Prostate gland (tissue), 2 donors: ENCODE results near the gene PTCHD1.

Experiments
- CTCF ChIP-seq, 4 experiments: fragments of 200-600 bp in 2 of 4; fragments of 450-650 bp in 2 of 4; sonication (generic) in 2 of 4; IDR thresholded peaks; 1 replicate in 3 of 4; 2 replicates in 1 of 4; pipeline ENCODE4 v1.5.1; 2016 to 2019; ENCODE audit warnings: antibody characterized with exemption in 4 of 4, mild to moderate bottlenecking in 2 of 4, moderate library complexity in 2 of 4
- POLR2A ChIP-seq: fragments of 450-650 bp; IDR thresholded peaks from one replicate; pipeline ENCODE4 v1.6.1; 2016; ENCODE audit warnings: antibody characterized with exemption, mild to moderate bottlenecking

- TF ChIP-seq CTCF (IDR thresholded peaks at IDR 0.05) (peak; percentile 11 to 50 (median 39)), POLR2A (no peak)
These were observed 16.6 kb upstream of the PTCHD1 start for GRCh38 chrX:23317799-23318724.
